Keratinocyte (primary cell): ENCODE results near the gene KCNC1. TPM values are rescaled to one million over a fixed set of nuclear protein-coding genes. Genes with fewer than 3 reads are reported as not detected.

Experiments
- DNase-seq: peaks from one replicate; pipeline ENCODE4 v3.0.0-alpha.2; 2011; ENCODE audit warnings: low read depth, missing footprints, low spot score
- FAIRE-seq: peaks from 2 replicates; lab custom pipeline; 2011; peaks lifted over from hg19 to GRCh38; lab: Jason Lieb, UNC
- H2AFZ ChIP-seq: 2 replicates; pipeline ENCODE4 v1.6.0; 2012; ENCODE audit warnings: low read length, control low read depth, inconsistent platforms; ENCODE audit not compliant: control insufficient read depth
- H3K27ac ChIP-seq: 2 replicates; pipeline ENCODE4 v1.5.1; 2011; ENCODE audit warnings: low read length; ENCODE audit not compliant: control insufficient read depth, insufficient read depth
- H3K27me3 ChIP-seq: 3 replicates; pipeline ENCODE4 v1.6.0; 2011; ENCODE audit warnings: low read length; ENCODE audit not compliant: control insufficient read depth, insufficient read depth; ENCODE audit errors: extremely low read depth
- H3K36me3 ChIP-seq, 2 experiments: 2 replicates in 1 of 2; 3 replicates in 1 of 2; pipeline ENCODE4 v1.5.1; 2011; ENCODE audit warnings: low read length in 2 of 2, mild to moderate bottlenecking in 1 of 2; ENCODE audit not compliant: control insufficient read depth in 2 of 2, insufficient read depth in 2 of 2; ENCODE audit errors: extremely low read depth in 1 of 2
- H3K4me1 ChIP-seq: 3 replicates; pipeline ENCODE4 v1.5.1; 2011; ENCODE audit warnings: low read length; ENCODE audit not compliant: control insufficient read depth, insufficient read depth; ENCODE audit errors: extremely low read depth
- H3K4me2 ChIP-seq: 3 replicates; pipeline ENCODE4 v1.6.0; 2011; ENCODE audit warnings: low read depth, low read length; ENCODE audit not compliant: control insufficient read depth, insufficient read depth; ENCODE audit errors: extremely low read depth
- H3K4me3 ChIP-seq, 3 experiments: fragments of 200-600 bp in 1 of 3; sonication (generic) in 1 of 3; 2 replicates in 2 of 3; 3 replicates in 1 of 3; pipeline ENCODE4 v1.5.1; 2011 to 2016; ENCODE audit warnings: low read length in 3 of 3, mild to moderate bottlenecking in 3 of 3, control low read depth in 2 of 3, inconsistent platforms in 1 of 3, low read depth in 1 of 3, mixed read lengths in 1 of 3, mixed run types in 1 of 3, moderate library complexity in 1 of 3; ENCODE audit not compliant: control insufficient read depth in 2 of 3, insufficient read depth in 2 of 3; ENCODE audit errors: extremely low read depth in 1 of 3
- H3K79me2 ChIP-seq: 2 replicates; pipeline ENCODE4 v1.6.0; 2012; ENCODE audit warnings: low read length; ENCODE audit not compliant: control insufficient read depth, insufficient read depth
- H3K9ac ChIP-seq: 3 replicates; pipeline ENCODE4 v1.6.0; 2011; ENCODE audit warnings: low read length; ENCODE audit not compliant: control insufficient read depth, insufficient read depth; ENCODE audit errors: extremely low read depth
- H3K9me1 ChIP-seq: 3 replicates; pipeline ENCODE4 v1.6.0; 2011; ENCODE audit warnings: low read length; ENCODE audit not compliant: control insufficient read depth, insufficient read depth; ENCODE audit errors: extremely low read depth
- H3K9me3 ChIP-seq: 2 replicates; pipeline ENCODE4 v1.5.1; 2012; ENCODE audit warnings: low read depth, low read length; ENCODE audit not compliant: control insufficient read depth
- H4K20me1 ChIP-seq: 3 replicates; pipeline ENCODE4 v1.6.0; 2011; ENCODE audit warnings: low read length; ENCODE audit not compliant: control insufficient read depth, insufficient read depth; ENCODE audit errors: extremely low read depth
- EZH2 ChIP-seq: IDR thresholded peaks from one replicate; pipeline ENCODE4 v1.6.1; 2012; ENCODE audit warnings: inconsistent platforms, mild to moderate bottlenecking, low read length, moderate library complexity
- dilution Hi-C: fragments of 300-500 bp; cut with MboI; formaldehyde crosslinking; loops from one replicate; pipeline ENCODE4 v1.7.0; 2020; ENCODE audit warnings: low sequenced_read_pairs; ENCODE audit not compliant: extremely low pct_ligation_motif_present
- polyA plus RNA-seq, 5 experiments: library from polyadenylated mRNA; depleted of rRNA in 3 of 5; stranded (reverse) in 3 of 5; stranded (forward) in 1 of 5; unstranded in 1 of 5; fragments of >200 nt; gene quantifications; 1 replicate in 1 of 5; 2 replicates in 3 of 5; 3 replicates in 1 of 5; pipeline versions ENCODE4 v1.2.1 to v1.2.3, GENCODE V29; 2011 to 2012; ENCODE audit warnings: missing spikeins in 2 of 5, low read depth in 1 of 5, low replicate concordance in 1 of 5
- TF ChIP-seq, protein P1 (sequence below), 3 experiments: IDR thresholded peaks in 1 of 3; conservative IDR thresholded peaks in 1 of 3; optimal IDR thresholded peaks in 1 of 3; 2 replicates in 2 of 3; 3 replicates in 1 of 3; pipeline versions ENCODE3 to v1.5.1; 2011; ENCODE audit warnings: low read length in 3 of 3, mild to moderate bottlenecking in 3 of 3, moderate library complexity in 2 of 3, control low read depth in 1 of 3, inconsistent platforms in 1 of 3; ENCODE audit not compliant: insufficient read depth in 2 of 3; ENCODE audit errors: extremely low read depth in 1 of 3

The KCNC1 gene
- polyA plus RNA-seq, 1 donor (not counting 4 experiments of a cell fraction or from before 2014, with no cell fraction given) = not detected

DNA sequence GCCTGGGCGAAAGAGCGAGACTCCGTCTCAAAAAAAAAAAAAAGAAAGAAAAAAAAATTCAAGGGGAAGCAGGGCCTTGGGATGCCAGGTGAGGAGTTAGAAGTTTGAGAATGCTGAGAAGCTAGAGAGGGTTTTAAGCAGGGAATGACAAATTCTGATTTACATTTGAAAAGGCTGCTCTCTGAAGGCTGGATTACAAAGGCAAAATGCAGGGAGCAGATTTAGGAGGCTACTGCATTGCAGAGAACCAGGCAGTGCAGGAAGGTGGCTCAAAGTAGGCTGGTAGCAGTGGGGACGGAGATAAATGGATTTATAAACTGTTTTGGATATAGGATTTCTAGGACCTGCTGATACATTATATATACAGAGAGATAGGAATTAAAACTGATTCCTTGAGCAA, 66.6 kb downstream of the KCNC1 start:
- dilution Hi-C loops = no loop called here
- no peaks in the 10 kb centered on the region for H3K36me3 ChIP-seq
- no peak for DNase-seq

DNA sequence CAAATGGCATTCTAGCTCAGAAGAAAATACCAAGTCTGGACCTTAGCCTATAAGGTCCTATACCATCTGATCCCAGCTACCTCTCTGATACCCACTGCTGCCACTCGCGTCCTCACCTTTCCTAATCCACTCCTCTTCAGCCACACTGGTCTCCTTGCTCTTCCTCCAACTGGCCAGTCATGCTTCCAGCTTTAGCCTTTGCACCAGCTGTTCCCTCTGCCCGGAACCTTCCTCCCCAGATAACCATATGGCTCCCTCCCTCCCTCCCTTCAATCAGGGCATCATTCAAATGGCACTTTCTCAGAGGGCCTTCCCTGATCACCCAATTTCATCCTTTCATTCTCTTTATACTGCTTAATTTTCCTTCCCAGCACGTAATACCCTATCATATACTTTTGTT, 67.9 kb downstream of the KCNC1 start:
- Histone ChIP-seq H3K36me3 (no peaks in the 10 kb centered on the region), H3K9me3 (no peaks in the 10 kb centered on the region), H3K4me3 (no peak overlapping the region), H3K9me1 (peaks cover 6% of the 10 kb centered on the region), H3K79me2 (no peaks in the 10 kb centered on the region), H3K27me3 (no peaks in the 10 kb centered on the region), H4K20me1 (no peaks in the 10 kb centered on the region), H3K4me2 (no peak overlapping the region), H3K27ac (no peak overlapping the region), H3K9ac (no peak overlapping the region), H2AFZ (no peak overlapping the region), H3K4me1 (peaks cover 18% of the 10 kb centered on the region)
- DNase-seq (no peak), FAIRE-seq (no peak)
- dilution Hi-C loops = no loop called here
- TF ChIP-seq EZH2 = no peak
- TF ChIP-seq, protein P1, sequence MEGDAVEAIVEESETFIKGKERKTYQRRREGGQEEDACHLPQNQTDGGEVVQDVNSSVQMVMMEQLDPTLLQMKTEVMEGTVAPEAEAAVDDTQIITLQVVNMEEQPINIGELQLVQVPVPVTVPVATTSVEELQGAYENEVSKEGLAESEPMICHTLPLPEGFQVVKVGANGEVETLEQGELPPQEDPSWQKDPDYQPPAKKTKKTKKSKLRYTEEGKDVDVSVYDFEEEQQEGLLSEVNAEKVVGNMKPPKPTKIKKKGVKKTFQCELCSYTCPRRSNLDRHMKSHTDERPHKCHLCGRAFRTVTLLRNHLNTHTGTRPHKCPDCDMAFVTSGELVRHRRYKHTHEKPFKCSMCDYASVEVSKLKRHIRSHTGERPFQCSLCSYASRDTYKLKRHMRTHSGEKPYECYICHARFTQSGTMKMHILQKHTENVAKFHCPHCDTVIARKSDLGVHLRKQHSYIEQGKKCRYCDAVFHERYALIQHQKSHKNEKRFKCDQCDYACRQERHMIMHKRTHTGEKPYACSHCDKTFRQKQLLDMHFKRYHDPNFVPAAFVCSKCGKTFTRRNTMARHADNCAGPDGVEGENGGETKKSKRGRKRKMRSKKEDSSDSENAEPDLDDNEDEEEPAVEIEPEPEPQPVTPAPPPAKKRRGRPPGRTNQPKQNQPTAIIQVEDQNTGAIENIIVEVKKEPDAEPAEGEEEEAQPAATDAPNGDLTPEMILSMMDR (optimal IDR thresholded peaks at IDR 0.05 in 1 of 3, IDR thresholded peaks at IDR 0.05 in 1 of 3, conservative IDR thresholded peaks at IDR 0.05 in 1 of 3; ENCODE audit: extremely low read depth in 1 of 3, insufficient read depth in 2 of 3, low read length in 3 of 3) = no peak

More for the DNA sequence above, 66.6 kb downstream of the KCNC1 start:
- H3K27me3 ChIP-seq = no peaks in the 10 kb centered on the region
- peaks cover 18% of the 10 kb centered on the region for H3K4me1 ChIP-seq
- no peak overlapping the region for H2AFZ ChIP-seq
- H3K9ac ChIP-seq = no peak overlapping the region
- H3K9me1 ChIP-seq = peaks cover 6% of the 10 kb centered on the region
- no peak overlapping the region for H3K27ac ChIP-seq
- no peak for FAIRE-seq
- H3K4me3 ChIP-seq = no peak overlapping the region
- H4K20me1 ChIP-seq = no peaks in the 10 kb centered on the region
- H3K79me2 ChIP-seq = no peaks in the 10 kb centered on the region
- H3K4me2 ChIP-seq = no peak overlapping the region
- H3K9me3 ChIP-seq = no peaks in the 10 kb centered on the region
- TF ChIP-seq EZH2 = no peak

DNA sequence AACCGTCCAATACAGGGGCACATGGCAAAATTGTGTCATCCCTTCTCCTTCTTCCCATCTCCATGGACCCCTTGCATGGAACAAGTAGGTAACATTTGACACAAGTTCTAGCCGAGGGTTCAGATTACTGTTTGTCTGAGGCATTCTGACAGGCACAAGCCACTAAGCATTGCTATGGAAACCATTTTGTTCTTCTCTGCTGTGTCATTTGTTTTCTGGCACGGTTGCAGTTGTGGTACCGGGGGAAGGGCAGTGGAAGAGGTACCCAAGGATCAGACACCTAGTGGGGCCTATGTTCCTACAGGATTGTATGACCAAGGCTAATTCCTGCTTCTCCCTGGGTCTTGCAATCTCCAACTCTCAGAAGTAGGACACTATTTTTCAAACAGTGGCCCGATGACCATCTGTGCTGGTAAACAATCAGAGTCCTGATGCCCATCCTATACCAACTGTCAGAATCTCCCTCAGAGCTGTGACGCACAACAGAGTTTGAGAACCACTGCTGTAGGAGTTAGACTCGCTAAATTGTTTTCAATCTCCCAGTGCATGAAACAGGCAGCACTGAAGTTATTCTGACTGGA, 69.3 kb downstream of the KCNC1 start:
- H3K36me3 ChIP-seq = no peaks in the 10 kb centered on the region
- H3K9me1 ChIP-seq = peaks cover 3% of the 10 kb centered on the region
- H3K27me3 ChIP-seq = no peaks in the 10 kb centered on the region
- no peak overlapping the region for H2AFZ ChIP-seq
- H3K4me1 ChIP-seq = peaks cover 7% of the 10 kb centered on the region
- TF ChIP-seq, protein P1 (optimal IDR thresholded peaks at IDR 0.05 in 1 of 3, IDR thresholded peaks at IDR 0.05 in 1 of 3, conservative IDR thresholded peaks at IDR 0.05 in 1 of 3; ENCODE audit: extremely low read depth in 1 of 3, insufficient read depth in 2 of 3, low read length in 3 of 3) = no peak
- TF ChIP-seq EZH2 = no peak
- no peaks in the 10 kb centered on the region for H3K9me3 ChIP-seq
- no peak overlapping the region for H3K4me3 ChIP-seq
- no peaks in the 10 kb centered on the region for H4K20me1 ChIP-seq
- no peak overlapping the region for H3K27ac ChIP-seq
- no peaks in the 10 kb centered on the region for H3K79me2 ChIP-seq
- no peak overlapping the region for H3K4me2 ChIP-seq
- dilution Hi-C loops = no loop called here
- no peak for FAIRE-seq
- H3K9ac ChIP-seq = no peak overlapping the region
- DNase-seq = no peak
